HG03571 (cell line): ENCODE results near the gene FAT2.

Experiments used
- ATAC-seq: cut with Tn5 transposase; IDR thresholded peaks from one replicate; pipeline ENCODE4 v1.9.1; 2021; ENCODE audit not compliant: unreplicated experiment

Gene FAT2

GRCh38 chr5:151591144-151591819, at the start of gene FAT2:
TSS of gene FAT2 (minus strand) at chr5:151591331. CDS start at chr5:151568931, 22,400 bp downstream.
- no peak for ATAC-seq

GRCh38 chr5:151638619-151639018, 47.5 kb upstream of the FAT2 start:
- ATAC-seq = no peak

- ATAC-seq = no peak
These were observed 46.5 kb upstream of the FAT2 start for GRCh38 chr5:151637676-151638075.

GRCh38 chr5:151633892-151634291, 42.8 kb upstream of the FAT2 start:
- no peak for ATAC-seq

- ATAC-seq = no peak
These were observed 41.8 kb upstream of the FAT2 start for GRCh38 chr5:151632941-151633340.

GRCh38 chr5:151632524-151632923, 41.4 kb upstream of the FAT2 start:
- no peak for ATAC-seq

GRCh38 chr5:151631941-151632340, 40.8 kb upstream of the FAT2 start:
- no peak for ATAC-seq

GRCh38 chr5:151630088-151630487, 39.0 kb upstream of the FAT2 start:
- ATAC-seq = no peak

- no peak for ATAC-seq
These were observed 37.1 kb upstream of the FAT2 start for GRCh38 chr5:151628112-151628823.

- ATAC-seq = no peak
These were observed 36.5 kb upstream of the FAT2 start for GRCh38 chr5:151627650-151628049.

- ATAC-seq = no peak
These were observed 34.2 kb upstream of the FAT2 start for GRCh38 chr5:151625285-151625684.

GRCh38 chr5:151624476-151624875, 33.3 kb upstream of the FAT2 start:
- ATAC-seq = no peak

GRCh38 chr5:151622367-151623088, 31.4 kb upstream of the FAT2 start:
- ATAC-seq = no peak

GRCh38 chr5:151620461-151620840, 29.3 kb upstream of the FAT2 start:
- no peak for ATAC-seq

GRCh38 chr5:151619812-151620460, 28.8 kb upstream of the FAT2 start:
- no peak for ATAC-seq

GRCh38 chr5:151618907-151619306, 27.8 kb upstream of the FAT2 start:
- no peak for ATAC-seq

GRCh38 chr5:151617841-151618710, 26.9 kb upstream of the FAT2 start:
- ATAC-seq = no peak

- no peak for ATAC-seq
These were observed 26.3 kb upstream of the FAT2 start for GRCh38 chr5:151617383-151617840.

- ATAC-seq = no peak
These were observed 24.3 kb upstream of the FAT2 start for GRCh38 chr5:151615431-151615830.

GRCh38 chr5:151614565-151614964, 23.4 kb upstream of the FAT2 start:
- no peak for ATAC-seq
